Measurements from ENCODE around the gene SLC18A2.

Gene SLC18A2

GRCh38 chr10:117240621-117241529 lies at the start of gene SLC18A2:
Gene SLC18A2, plus strand, starts transcription at chr10:117241114. Its CDS starts 580 bp downstream, at chr10:117241694.
- no peaks in the 10 kb centered on the region for H3K79me2 ChIP-seq (ENCODE audit: low read length)
- H3K9me3 ChIP-seq (ENCODE audit: insufficient read depth, low read length), result no peaks in the 10 kb centered on the region
- H3K4me3 ChIP-seq (ENCODE audit: low read length), result no peak within 1 kb of the TSS
- peaks cover 8% of the 10 kb centered on the region for H3K4me1 ChIP-seq (ENCODE audit: low read length)
- H2AFZ ChIP-seq (ENCODE audit: low read depth, low read length), result no peak within 1 kb of the TSS
- no peak within 1 kb of the TSS for H3K9ac ChIP-seq (ENCODE audit: low read length)
- TF ChIP-seq CTCF (IDR thresholded peaks at IDR 0.05; ENCODE audit: low read depth, low read length), result no peak
- TF ChIP-seq EZH2phosphoT487 (IDR thresholded peaks at IDR 0.05; ENCODE audit: low read depth), result no peak
- H3K27me3 ChIP-seq (ENCODE audit: low read depth, low read length), result no peaks in the 10 kb centered on the region
- no peaks in the 10 kb centered on the region for H4K20me1 ChIP-seq (ENCODE audit: insufficient read depth, low read length)
- H3K36me3 ChIP-seq (replicated peaks; ENCODE audit: low read depth, low read length), result no peaks in the 10 kb centered on the region
- no peak within 1 kb of the TSS for H3K27ac ChIP-seq (ENCODE audit: low read length)
- no peak within 1 kb of the TSS for H3K4me2 ChIP-seq (ENCODE audit: low read length)

- Histone ChIP-seq H3K9me3 (ENCODE audit: insufficient read depth, low read length) (no peaks in the 10 kb centered on the region), H3K79me2 (ENCODE audit: low read length) (no peaks in the 10 kb centered on the region), H3K4me3 (ENCODE audit: low read length) (no peak within 1 kb of the TSS), H3K27me3 (ENCODE audit: low read depth, low read length) (no peaks in the 10 kb centered on the region), H3K4me2 (ENCODE audit: low read length) (no peak within 1 kb of the TSS), H3K27ac (ENCODE audit: low read length) (no peak within 1 kb of the TSS), H4K20me1 (ENCODE audit: insufficient read depth, low read length) (no peaks in the 10 kb centered on the region), H3K4me1 (ENCODE audit: low read length) (no peaks in the 10 kb centered on the region), H3K36me3 (replicated peaks; ENCODE audit: low read depth, low read length) (no peaks in the 10 kb centered on the region), H2AFZ (ENCODE audit: low read depth, low read length) (no peak within 1 kb of the TSS), H3K9ac (ENCODE audit: low read length) (no peak within 1 kb of the TSS)
- TF ChIP-seq EZH2phosphoT487 (IDR thresholded peaks at IDR 0.05; ENCODE audit: low read depth) (no peak), CTCF (IDR thresholded peaks at IDR 0.05; ENCODE audit: low read depth, low read length) (no peak)
Observed at GRCh38 chr10:117197189-117197588, 43.7 kb upstream of the SLC18A2 start, which contains the start of gene KCNK18. Gene KCNK18, plus strand, starts transcription at chr10:117197489. Its CDS starts 0 bp downstream, at chr10:117197489.

- H3K4me1 ChIP-seq (ENCODE audit: low read length), result no peaks in the 10 kb centered on the region
- H3K9me3 ChIP-seq (ENCODE audit: insufficient read depth, low read length), result no peaks in the 10 kb centered on the region
- H4K20me1 ChIP-seq (ENCODE audit: insufficient read depth, low read length), result no peaks in the 10 kb centered on the region
- H3K4me3 ChIP-seq (ENCODE audit: low read length), result no peak overlapping the region
- H3K36me3 ChIP-seq (replicated peaks; ENCODE audit: low read depth, low read length), result no peaks in the 10 kb centered on the region
- no peaks in the 10 kb centered on the region for H3K79me2 ChIP-seq (ENCODE audit: low read length)
- H3K4me2 ChIP-seq (ENCODE audit: low read length), result no peak overlapping the region
- H3K27me3 ChIP-seq (ENCODE audit: low read depth, low read length), result no peaks in the 10 kb centered on the region
- TF ChIP-seq EZH2phosphoT487 (IDR thresholded peaks at IDR 0.05; ENCODE audit: low read depth), result no peak
- no peak for TF ChIP-seq CTCF (IDR thresholded peaks at IDR 0.05; ENCODE audit: low read depth, low read length)
- H3K27ac ChIP-seq (ENCODE audit: low read length), result no peak overlapping the region
- H3K9ac ChIP-seq (ENCODE audit: low read length), result no peak overlapping the region
- no peak overlapping the region for H2AFZ ChIP-seq (ENCODE audit: low read depth, low read length)
Observed at GRCh38 chr10:117198088-117198487, 42.8 kb upstream of the SLC18A2 start.

- Histone ChIP-seq H3K9me3 (ENCODE audit: insufficient read depth, low read length) (no peaks in the 10 kb centered on the region), H3K27ac (ENCODE audit: low read length) (no peak overlapping the region), H3K4me3 (ENCODE audit: low read length) (no peak overlapping the region), H3K79me2 (ENCODE audit: low read length) (no peaks in the 10 kb centered on the region), H3K27me3 (ENCODE audit: low read depth, low read length) (no peaks in the 10 kb centered on the region), H3K9ac (ENCODE audit: low read length) (no peak overlapping the region), H2AFZ (ENCODE audit: low read depth, low read length) (no peak overlapping the region), H3K4me1 (ENCODE audit: low read length) (no peaks in the 10 kb centered on the region), H3K4me2 (ENCODE audit: low read length) (no peak overlapping the region), H3K36me3 (replicated peaks; ENCODE audit: low read depth, low read length) (no peaks in the 10 kb centered on the region), H4K20me1 (ENCODE audit: insufficient read depth, low read length) (no peaks in the 10 kb centered on the region)
- TF ChIP-seq CTCF (IDR thresholded peaks at IDR 0.05; ENCODE audit: low read depth, low read length) (no peak), EZH2phosphoT487 (IDR thresholded peaks at IDR 0.05; ENCODE audit: low read depth) (no peak)
Observed at GRCh38 chr10:117201826-117202225, 39.1 kb upstream of the SLC18A2 start.
